Naive thymus-derived CD4-positive, alpha-beta T cell (primary cell): ENCODE data around the gene MAP10. TPM values are rescaled to one million over a fixed set of nuclear protein-coding genes. Genes with fewer than 3 reads are reported as not detected.

Source experiments
- ATAC-seq: fragments of 150-1000 bp; cut with Tn5 transposase; 2 replicates; pipeline ENCODE4 v1.10.0; 2021; ENCODE audit warnings: mild to moderate bottlenecking, moderate library complexity
- CTCF ChIA-PET: fragments of 350-600 bp; sonication (Branson Sonifier 250); formaldehyde crosslinking; loops from one replicate; lab custom pipeline; 2021; ENCODE audit warnings: antibody characterized with exemption; lab: Charles Lee
- POLR2A ChIA-PET: fragments of 350-600 bp; sonication (Branson Sonifier 250); formaldehyde crosslinking; loops from one replicate; lab custom pipeline; 2021; ENCODE audit warnings: antibody characterized with exemption, inconsistent platforms; lab: Charles Lee
- DNase-seq, 9 donors: peaks; one replicate each; pipeline versions ENCODE4 v3.0.0 to v3.0.0-alpha.2; 2020 to 2022; ENCODE audit warnings: mixed read lengths in 1 of 9
- H3K27ac ChIP-seq: one replicate; pipeline ENCODE4 v1.7.0; 2013; ENCODE audit warnings: mild to moderate bottlenecking, low read depth, low read length, moderate library complexity
- H3K27me3 ChIP-seq, 2 donors: one replicate each; pipeline ENCODE4 v1.7.0; 2013; ENCODE audit warnings: low read length in 2 of 2, mild to moderate bottlenecking in 2 of 2, moderate library complexity in 2 of 2; ENCODE audit not compliant: control insufficient read depth in 2 of 2, insufficient read depth in 2 of 2
- H3K36me3 ChIP-seq, 3 experiments: 1 replicate in 2 of 3; 2 replicates in 1 of 3; pipeline ENCODE4 v1.7.0; 2013; ENCODE audit warnings: low read length in 3 of 3, mild to moderate bottlenecking in 3 of 3, moderate library complexity in 1 of 3; ENCODE audit not compliant: insufficient read depth in 3 of 3, control insufficient read depth in 2 of 3
- H3K4me1 ChIP-seq, 2 donors: one replicate each; pipeline ENCODE4 v1.7.0; 2013; ENCODE audit warnings: low read length in 2 of 2, mild to moderate bottlenecking in 2 of 2, moderate library complexity in 1 of 2; ENCODE audit not compliant: control insufficient read depth in 2 of 2, insufficient read depth in 2 of 2
- H3K4me3 ChIP-seq: 2 replicates; pipeline ENCODE4 v1.7.0; 2013; ENCODE audit warnings: mild to moderate bottlenecking, low read length
- H3K9me3 ChIP-seq, 3 experiments: 1 replicate in 2 of 3; 2 replicates in 1 of 3; pipeline ENCODE4 v1.7.0; 2013; ENCODE audit warnings: low read length in 3 of 3; ENCODE audit not compliant: control insufficient read depth in 2 of 3
- H3K27ac Mint-ChIP-seq, 9 donors: one replicate each; pipeline ENCODE4 v1.8.0; 2020 to 2022; ENCODE audit warnings: mixed read lengths in 9 of 9, mild to moderate bottlenecking in 8 of 9, moderate library complexity in 5 of 9, inconsistent platforms in 2 of 9
- H3K27me3 Mint-ChIP-seq, 5 donors: one replicate each; pipeline ENCODE4 v1.8.0; 2021 to 2022; ENCODE audit warnings: mixed read lengths in 5 of 5, mild to moderate bottlenecking in 1 of 5
- H3K36me3 Mint-ChIP-seq, 5 donors: one replicate each; pipeline ENCODE4 v1.8.0; 2020 to 2022; ENCODE audit warnings: mixed read lengths in 5 of 5, mild to moderate bottlenecking in 3 of 5, inconsistent platforms in 1 of 5
- H3K4me1 Mint-ChIP-seq, 7 donors: one replicate each; pipeline ENCODE4 v1.8.0; 2020 to 2022; ENCODE audit warnings: mixed read lengths in 7 of 7, mild to moderate bottlenecking in 3 of 7, inconsistent platforms in 1 of 7
- H3K4me3 Mint-ChIP-seq, 10 donors: one replicate each; pipeline ENCODE4 v1.8.0; 2020 to 2022; ENCODE audit warnings: mild to moderate bottlenecking in 10 of 10, mixed read lengths in 10 of 10, moderate library complexity in 6 of 10, inconsistent platforms in 2 of 10
- H3K9me3 Mint-ChIP-seq, 11 donors: one replicate each; pipeline ENCODE4 v1.8.0; 2020 to 2022; ENCODE audit warnings: mixed read lengths in 11 of 11, mild to moderate bottlenecking in 4 of 11, inconsistent platforms in 1 of 11, moderate library complexity in 1 of 11
- intact Hi-C, 2 donors: fragments of 100-400 bp; cut with micrococcal nuclease; formaldehyde crosslinking; loops; one replicate each; pipeline ENCODE4 v1.15.1; 2023
- polyA plus RNA-seq, 2 donors: library from polyadenylated mRNA; unstranded; fragments of 300-500 nt; fragmentation: Illumina TruSeq; gene quantifications; one replicate each; pipeline ENCODE4 v1.2.3, GENCODE V29; 2021
- total RNA-seq, 6 experiments: library from RNA in 5 of 6; stranded (reverse) in 5 of 6; gene quantifications; 1 replicate in 5 of 6; 2 replicates in 1 of 6; pipeline ENCODE4 v1.2.3 and lab custom pipeline; 2021 to 2026

MAP10 gene
- total and polyA plus RNA-seq, 7 experiments from 2014 or later: 1.5 to 4.5 (median 2.4) TPM

DNA sequence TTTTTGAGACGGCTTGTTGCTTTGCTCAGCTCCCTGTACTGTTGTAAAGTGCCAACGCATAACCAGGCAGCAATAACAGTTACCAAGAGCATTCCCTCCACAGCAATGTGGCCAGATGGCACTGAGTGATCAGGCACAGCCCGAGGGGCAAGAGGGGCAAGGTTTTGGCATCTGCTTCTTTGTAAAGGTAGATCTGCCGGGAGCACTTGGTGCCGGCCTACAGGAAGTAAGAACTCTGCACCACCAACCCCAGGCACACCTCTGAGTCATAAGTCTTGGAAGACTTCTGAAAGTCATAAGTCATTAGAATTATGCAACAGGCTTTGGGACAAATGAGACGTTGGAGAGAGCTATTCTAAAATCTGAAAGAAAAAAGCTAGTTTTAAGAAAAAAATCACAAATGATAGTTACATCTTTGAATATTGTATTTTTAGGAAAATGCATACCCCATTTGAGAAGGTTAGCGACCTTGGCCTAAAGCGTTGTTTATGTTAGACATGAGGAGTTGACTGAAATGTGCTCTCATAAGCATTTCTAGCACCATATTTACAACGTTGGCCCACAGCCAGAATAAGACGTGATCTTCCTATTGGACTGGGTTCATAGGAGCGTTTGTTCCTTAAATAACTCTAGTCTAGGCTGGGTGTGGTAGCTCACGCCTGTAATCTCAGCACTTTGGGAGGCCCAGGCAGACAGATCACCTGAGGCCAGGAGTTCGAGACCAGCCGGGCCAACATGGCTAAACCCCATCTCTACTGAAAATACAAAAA is 37.7 kb upstream of the MAP10 start:
- no peaks in the 10 kb centered on the region for H3K9me3 ChIP-seq
- CTCF ChIA-PET: interaction anchor here (0.6 kb wide), 1 partner anchor 184 kb away, joined by 3 read pairs; no protein-coding TSS in a partner anchor
- intact Hi-C loops: no loop called here
- Mint-ChIP-seq H3K36me3 (peaks cover 0 to 3% (median 0%) of the 10 kb centered on the region in 5 donors), H3K27ac (peak overlapping the region in 1 of 9 donors; percentile 25), H3K9me3 (peaks cover 0 to 19% (median 8%) of the 10 kb centered on the region in 11 donors), H3K4me3 (no peak overlapping the region), H3K27me3 (peaks cover 3 to 20% (median 9%) of the 10 kb centered on the region in 5 donors), H3K4me1 (peaks cover 0 to 6% (median 0%) of the 10 kb centered on the region in 7 donors)
- no peak overlapping the region for H3K4me3 ChIP-seq
- ATAC-seq: peak; percentile 67
- no peaks in the 10 kb centered on the region for H3K27me3 ChIP-seq
- no peak overlapping the region for H3K27ac ChIP-seq
- no peak for DNase-seq
- H3K36me3 ChIP-seq: no peaks in the 10 kb centered on the region
- H3K4me1 ChIP-seq: no peaks in the 10 kb centered on the region
- POLR2A ChIA-PET: no interaction called here

DNA sequence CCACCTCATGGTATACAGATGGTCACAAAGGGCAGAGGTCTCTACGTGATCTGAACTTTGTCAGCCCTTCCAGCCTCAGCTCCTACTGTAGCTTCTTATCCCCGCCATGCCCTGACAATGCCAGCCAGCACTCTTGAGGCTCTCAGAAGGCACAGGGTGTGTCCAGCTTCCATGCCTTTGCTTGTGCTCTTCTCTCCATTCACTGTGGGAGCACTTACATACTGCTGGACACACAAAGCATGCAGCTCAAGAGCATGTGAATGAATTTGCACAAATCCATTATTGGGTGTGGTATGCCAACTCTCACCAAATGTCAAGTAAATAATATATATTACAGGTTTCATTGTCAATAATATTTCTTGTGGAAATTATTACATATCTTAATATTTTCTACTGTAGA is 36.4 kb upstream of the MAP10 start:
- peaks cover 0 to 6% (median 0%) of the 10 kb centered on the region in 7 donors for H3K4me1 Mint-ChIP-seq
- POLR2A ChIA-PET: no interaction called here
- no peaks in the 10 kb centered on the region for H3K36me3 ChIP-seq
- DNase-seq (no peak), ATAC-seq (no peak)
- H3K27me3 Mint-ChIP-seq: peaks cover 3 to 9% (median 8%) of the 10 kb centered on the region in 5 donors
- no peaks in the 10 kb centered on the region for H3K4me1 ChIP-seq
- no peaks in the 10 kb centered on the region for H3K27me3 ChIP-seq
- H3K36me3 Mint-ChIP-seq: no peaks in the 10 kb centered on the region
- H3K9me3 Mint-ChIP-seq: peaks cover 0 to 8% (median 0%) of the 10 kb centered on the region in 11 donors
- no peak overlapping the region for H3K27ac Mint-ChIP-seq
- CTCF ChIA-PET: interaction anchor here (0.7 kb wide), 1 partner anchor 109 kb away, joined by 5 read pairs; no protein-coding TSS in a partner anchor
- H3K27ac ChIP-seq: no peak overlapping the region
- no peak overlapping the region for H3K4me3 ChIP-seq
- intact Hi-C loops: no loop called here
- H3K4me3 Mint-ChIP-seq: no peak overlapping the region
- no peaks in the 10 kb centered on the region for H3K9me3 ChIP-seq

DNA sequence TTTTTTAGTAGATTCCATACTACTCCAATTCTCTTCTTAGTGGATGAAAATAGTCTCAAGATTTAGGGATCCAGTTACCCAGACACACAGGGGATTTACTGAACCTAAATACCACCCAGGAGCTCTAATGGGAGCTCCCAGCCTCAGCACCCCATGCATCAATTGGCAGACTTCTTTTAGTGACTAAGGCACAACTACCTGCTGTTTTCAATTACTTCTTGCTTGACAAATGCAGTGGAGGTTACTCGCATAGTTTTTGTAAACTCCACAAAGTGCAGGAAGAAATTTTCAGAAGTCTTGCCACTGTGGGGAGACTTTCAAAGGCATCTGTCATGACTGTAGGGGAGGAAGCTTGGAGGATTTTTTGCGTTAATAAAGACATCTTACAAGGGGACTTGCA is 35.5 kb upstream of the MAP10 start:
- H3K27ac Mint-ChIP-seq: no peak overlapping the region
- intact Hi-C loops: no loop called here
- no peaks in the 10 kb centered on the region for H3K4me1 ChIP-seq
- H3K9me3 Mint-ChIP-seq: peaks cover 0 to 2% (median 0%) of the 10 kb centered on the region in 11 donors
- ATAC-seq (no peak), DNase-seq (no peak)
- no peaks in the 10 kb centered on the region for H3K27me3 ChIP-seq
- no peak overlapping the region for H3K4me3 Mint-ChIP-seq
- no peak overlapping the region for H3K27ac ChIP-seq
- no peaks in the 10 kb centered on the region for H3K36me3 Mint-ChIP-seq
- no peaks in the 10 kb centered on the region for H3K9me3 ChIP-seq
- H3K4me3 ChIP-seq: no peak overlapping the region
- CTCF ChIA-PET: no interaction called here
- H3K36me3 ChIP-seq: no peaks in the 10 kb centered on the region
- POLR2A ChIA-PET: no interaction called here
- peaks cover 0 to 9% (median 6%) of the 10 kb centered on the region in 5 donors for H3K27me3 Mint-ChIP-seq
- peaks cover 0 to 6% (median 0%) of the 10 kb centered on the region in 7 donors for H3K4me1 Mint-ChIP-seq

- H3K4me1 Mint-ChIP-seq: no peaks in the 10 kb centered on the region
- peaks cover 0 to 2% (median 0%) of the 10 kb centered on the region in 11 donors for H3K9me3 Mint-ChIP-seq
- no peak for DNase-seq
- Histone ChIP-seq H3K9me3 (no peaks in the 10 kb centered on the region), H3K27ac (no peak overlapping the region), H3K27me3 (no peaks in the 10 kb centered on the region), H3K4me1 (no peaks in the 10 kb centered on the region), H3K36me3 (no peaks in the 10 kb centered on the region), H3K4me3 (no peak overlapping the region)
- no peak overlapping the region for H3K27ac Mint-ChIP-seq
- ATAC-seq: no peak
- intact Hi-C loops: no loop called here
- ChIA-PET POLR2A (no interaction called here), CTCF (no interaction called here)
- no peak overlapping the region for H3K4me3 Mint-ChIP-seq
- no peaks in the 10 kb centered on the region for H3K36me3 Mint-ChIP-seq
- peaks cover 4 to 13% (median 6%) of the 10 kb centered on the region in 5 donors for H3K27me3 Mint-ChIP-seq
Measured at GRCh38 chr1:232773752-232774151, 31.5 kb upstream of the MAP10 start.

- Mint-ChIP-seq H3K4me3 (no peak overlapping the region), H3K36me3 (no peaks in the 10 kb centered on the region), H3K4me1 (no peaks in the 10 kb centered on the region), H3K9me3 (no peaks in the 10 kb centered on the region), H3K27ac (no peak overlapping the region), H3K27me3 (peaks cover 4 to 15% (median 6%) of the 10 kb centered on the region in 5 donors)
- DNase-seq (no peak), ATAC-seq (no peak)
- Histone ChIP-seq H3K36me3 (no peaks in the 10 kb centered on the region), H3K4me3 (no peak overlapping the region), H3K27ac (no peak overlapping the region), H3K9me3 (no peaks in the 10 kb centered on the region), H3K4me1 (no peaks in the 10 kb centered on the region), H3K27me3 (no peaks in the 10 kb centered on the region)
- intact Hi-C loops: no loop called here
- ChIA-PET CTCF (no interaction called here), POLR2A (no interaction called here)
Measured at GRCh38 chr1:232776526-232777106, 28.6 kb upstream of the MAP10 start.

DNA sequence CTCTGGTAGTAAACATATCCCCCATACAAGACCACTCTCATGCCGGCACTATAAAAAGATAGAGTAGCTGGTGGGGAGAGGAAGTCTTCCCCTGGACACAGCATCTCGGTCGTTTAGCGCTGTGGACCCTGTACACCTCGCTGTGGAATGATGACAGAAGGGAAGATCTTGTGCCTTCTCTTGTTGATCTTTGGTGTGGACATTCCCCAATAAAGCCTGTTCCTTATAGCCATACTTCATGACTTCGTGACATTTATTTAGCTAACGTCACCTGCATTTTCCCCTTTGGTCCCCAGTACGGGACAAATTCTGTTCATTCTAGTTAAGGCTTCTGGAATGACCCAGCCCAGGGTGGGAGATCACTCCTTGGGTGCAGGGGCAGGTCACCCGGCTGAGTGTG is 24.9 kb upstream of the MAP10 start:
- Histone ChIP-seq H3K4me3 (no peak overlapping the region), H3K27me3 (no peaks in the 10 kb centered on the region), H3K9me3 (no peaks in the 10 kb centered on the region), H3K4me1 (no peaks in the 10 kb centered on the region), H3K27ac (no peak overlapping the region), H3K36me3 (no peaks in the 10 kb centered on the region)
- POLR2A ChIA-PET: no interaction called here
- no peak overlapping the region for H3K27ac Mint-ChIP-seq
- intact Hi-C loops: no loop called here
- H3K36me3 Mint-ChIP-seq: no peaks in the 10 kb centered on the region
- no peaks in the 10 kb centered on the region for H3K4me1 Mint-ChIP-seq
- peaks cover 0 to 19% (median 5%) of the 10 kb centered on the region in 5 donors for H3K27me3 Mint-ChIP-seq
- CTCF ChIA-PET: no interaction called here
- no peak for ATAC-seq
- no peaks in the 10 kb centered on the region for H3K9me3 Mint-ChIP-seq
- no peak for DNase-seq
- no peak overlapping the region for H3K4me3 Mint-ChIP-seq
